Measurements from ENCODE around the gene ISM2. TPM values are rescaled to one million over a fixed set of nuclear protein-coding genes. Genes with fewer than 3 reads are reported as not detected.
"Not testable (repeated sequence)": the region's sequence is repeated elsewhere in the genome, so short reads cannot be mapped to it uniquely, and the experiment has no call there.

The ISM2 gene
- total RNA-seq: not detected

- POLR2A ChIA-PET: no interaction called here
- CTCF ChIA-PET: no interaction called here
These were observed at the start of gene ISM2 for GRCh38 chr14:77498120-77498979. TSS of gene ISM2 (minus strand) at chr14:77498816. CDS start at chr14:77498793, 23 bp downstream.

GRCh38 chr14:77547512-77548180, 49.0 kb upstream of the ISM2 start:
- Mint-ChIP-seq H3K27me3 (no peaks in the 10 kb centered on the region), H3K9me3 (no peaks in the 10 kb centered on the region), H3K36me3 (ENCODE audit: low read depth) (peaks cover 36% of the 10 kb centered on the region), H3K4me3 (no peak overlapping the region), H3K27ac (no peak overlapping the region), H3K4me1 (peaks cover 2% of the 10 kb centered on the region)
- ChIA-PET POLR2A (no interaction called here), CTCF (interaction anchor here (0.7 kb wide), 1 partner anchor 78 kb away, joined by 7 read pairs; no protein-coding TSS in a partner anchor)
- DNase-seq: no peak

More at GRCh38 chr14:77498120-77498979, at the start of gene ISM2:
- peaks cover 6% of the 10 kb centered on the region for H3K4me1 Mint-ChIP-seq
- peak; percentile 42 for DNase-seq
- H3K36me3 Mint-ChIP-seq (ENCODE audit: low read depth): no peaks in the 10 kb centered on the region
- H3K9me3 Mint-ChIP-seq: peaks cover 5% of the 10 kb centered on the region
- no peak within 1 kb of the TSS for H3K27ac Mint-ChIP-seq
- H3K27me3 Mint-ChIP-seq: peaks cover 31% of the 10 kb centered on the region
- peak within 1 kb of the TSS; percentile 56 for H3K4me3 Mint-ChIP-seq

GRCh38 chr14:77545171-77545570, 46.6 kb upstream of the ISM2 start:
- DNase-seq, H3K27me3 Mint-ChIP-seq, H3K4me1 Mint-ChIP-seq, H3K9me3 Mint-ChIP-seq, H3K27ac Mint-ChIP-seq, POLR2A ChIA-PET, H3K4me3 Mint-ChIP-seq: not testable (repeated sequence)
- CTCF ChIA-PET: interaction anchor here (0.7 kb wide), 1 partner anchor 161 kb away, joined by 3 read pairs; no protein-coding TSS in a partner anchor
- peaks cover 28% of the 10 kb centered on the region for H3K36me3 Mint-ChIP-seq (ENCODE audit: low read depth)

- Mint-ChIP-seq H3K4me1 (peaks cover 9% of the 10 kb centered on the region), H3K4me3 (no peak overlapping the region), H3K27ac (no peak overlapping the region), H3K27me3 (no peaks in the 10 kb centered on the region), H3K36me3 (ENCODE audit: low read depth) (peaks cover 23% of the 10 kb centered on the region), H3K9me3 (no peaks in the 10 kb centered on the region)
- ChIA-PET POLR2A (no interaction called here), CTCF (interaction anchor here (0.7 kb wide), 1 partner anchor 161 kb away, joined by 3 read pairs; no protein-coding TSS in a partner anchor)
- no peak for DNase-seq
These were observed 46.0 kb upstream of the ISM2 start for GRCh38 chr14:77544571-77544970.

- DNase-seq: no peak
- no peak overlapping the region for H3K4me3 Mint-ChIP-seq
- no peaks in the 10 kb centered on the region for H3K9me3 Mint-ChIP-seq
- H3K27ac Mint-ChIP-seq: no peak overlapping the region
- POLR2A ChIA-PET: no interaction called here
- no peaks in the 10 kb centered on the region for H3K27me3 Mint-ChIP-seq
- H3K4me1 Mint-ChIP-seq: peaks cover 9% of the 10 kb centered on the region
- peaks cover 18% of the 10 kb centered on the region for H3K36me3 Mint-ChIP-seq (ENCODE audit: low read depth)
- CTCF ChIA-PET: no interaction called here
These were observed 45.2 kb upstream of the ISM2 start for GRCh38 chr14:77543637-77544334.

GRCh38 chr14:77543240-77543551, 44.6 kb upstream of the ISM2 start:
- Mint-ChIP-seq H3K36me3 (ENCODE audit: low read depth) (peaks cover 14% of the 10 kb centered on the region), H3K27ac (no peak overlapping the region), H3K27me3 (no peaks in the 10 kb centered on the region), H3K4me1 (peaks cover 9% of the 10 kb centered on the region), H3K4me3 (no peak overlapping the region), H3K9me3 (no peaks in the 10 kb centered on the region)
- DNase-seq: no peak
- POLR2A ChIA-PET: no interaction called here
- CTCF ChIA-PET: interaction anchor here (1.1 kb wide), 1 partner anchor 7 kb away, joined by 5 read pairs; no protein-coding TSS in a partner anchor

- ChIA-PET POLR2A (no interaction called here), CTCF (interaction anchor here (1.1 kb wide), 1 partner anchor 8 kb away, joined by 5 read pairs; no protein-coding TSS in a partner anchor)
- H3K9me3 Mint-ChIP-seq: no peaks in the 10 kb centered on the region
- no peak overlapping the region for H3K27ac Mint-ChIP-seq
- H3K36me3 Mint-ChIP-seq (ENCODE audit: low read depth): peaks cover 11% of the 10 kb centered on the region
- no peaks in the 10 kb centered on the region for H3K27me3 Mint-ChIP-seq
- no peak overlapping the region for H3K4me3 Mint-ChIP-seq
- peaks cover 9% of the 10 kb centered on the region for H3K4me1 Mint-ChIP-seq
- no peak for DNase-seq
These were observed 44.0 kb upstream of the ISM2 start for GRCh38 chr14:77542421-77543239.

GRCh38 chr14:77541905-77542304, 43.3 kb upstream of the ISM2 start:
- H3K27ac Mint-ChIP-seq: no peak overlapping the region
- CTCF ChIA-PET: interaction anchor here (1.1 kb wide), 1 partner anchor 9 kb away, joined by 5 read pairs; no protein-coding TSS in a partner anchor
- DNase-seq: no peak
- POLR2A ChIA-PET: no interaction called here
- H3K9me3 Mint-ChIP-seq: no peaks in the 10 kb centered on the region
- peaks cover 9% of the 10 kb centered on the region for H3K36me3 Mint-ChIP-seq (ENCODE audit: low read depth)
- H3K4me1 Mint-ChIP-seq: peaks cover 9% of the 10 kb centered on the region
- H3K4me3 Mint-ChIP-seq: no peak overlapping the region
- no peaks in the 10 kb centered on the region for H3K27me3 Mint-ChIP-seq

- POLR2A ChIA-PET, H3K27ac Mint-ChIP-seq, H3K27me3 Mint-ChIP-seq, DNase-seq, H3K9me3 Mint-ChIP-seq, H3K4me3 Mint-ChIP-seq, H3K4me1 Mint-ChIP-seq: not testable (repeated sequence)
- CTCF ChIA-PET: interaction anchor here (0.5 kb wide), 1 partner anchor 125 kb away, joined by 3 read pairs; no protein-coding TSS in a partner anchor
- peaks cover 18% of the 10 kb centered on the region for H3K36me3 Mint-ChIP-seq (ENCODE audit: low read depth)
These were observed 38.3 kb upstream of the ISM2 start for GRCh38 chr14:77536951-77537350.

- CTCF ChIA-PET: no interaction called here
- no peaks in the 10 kb centered on the region for H3K27me3 Mint-ChIP-seq
- H3K27ac Mint-ChIP-seq: no peak overlapping the region
- no peak for DNase-seq
- no peaks in the 10 kb centered on the region for H3K9me3 Mint-ChIP-seq
- peaks cover 26% of the 10 kb centered on the region for H3K36me3 Mint-ChIP-seq (ENCODE audit: low read depth)
- H3K4me3 Mint-ChIP-seq: no peak overlapping the region
- POLR2A ChIA-PET: no interaction called here
- H3K4me1 Mint-ChIP-seq: peaks cover 9% of the 10 kb centered on the region
These were observed 32.5 kb upstream of the ISM2 start for GRCh38 chr14:77531071-77531470.

GRCh38 chr14:77529963-77530362, 31.3 kb upstream of the ISM2 start:
- Mint-ChIP-seq H3K4me3 (no peak overlapping the region), H3K27me3 (no peaks in the 10 kb centered on the region), H3K4me1 (peaks cover 9% of the 10 kb centered on the region), H3K27ac (no peak overlapping the region), H3K36me3 (ENCODE audit: low read depth) (peaks cover 18% of the 10 kb centered on the region), H3K9me3 (no peaks in the 10 kb centered on the region)
- CTCF ChIA-PET: interaction anchor here (0.6 kb wide), 1 partner anchor 307 kb away, joined by 3 read pairs; no protein-coding TSS in a partner anchor
- DNase-seq: no peak
- POLR2A ChIA-PET: no interaction called here

GRCh38 chr14:77529213-77529612, 30.6 kb upstream of the ISM2 start:
- no peaks in the 10 kb centered on the region for H3K9me3 Mint-ChIP-seq
- ChIA-PET POLR2A (no interaction called here), CTCF (interaction anchor here (0.6 to 0.8 kb wide), 2 partner anchors 21 to 308 kb away, joined by 3 read pairs; no protein-coding TSS in a partner anchor)
- H3K36me3 Mint-ChIP-seq (ENCODE audit: low read depth): peaks cover 19% of the 10 kb centered on the region
- DNase-seq: no peak
- no peak overlapping the region for H3K27ac Mint-ChIP-seq
- no peaks in the 10 kb centered on the region for H3K27me3 Mint-ChIP-seq
- H3K4me1 Mint-ChIP-seq: peaks cover 9% of the 10 kb centered on the region
- H3K4me3 Mint-ChIP-seq: no peak overlapping the region
